ENCODE data around the gene HIVEP3. TPM values are rescaled to one million over a fixed set of nuclear protein-coding genes. Genes with fewer than 3 reads are reported as not detected.

Gene HIVEP3
- total RNA-seq, 1 donor from 2014 or later = 73.9 TPM

GRCh38 chr1:41589395-41589794 lies 329.3 kb downstream of the HIVEP3 start:
- H3K27me3 Mint-ChIP-seq = no peaks in the 10 kb centered on the region
- no peak overlapping the region for H3K4me3 Mint-ChIP-seq
- H3K4me1 Mint-ChIP-seq = peaks cover 11% of the 10 kb centered on the region
- peaks cover 53% of the 10 kb centered on the region for H3K36me3 Mint-ChIP-seq (ENCODE audit: low read depth)
- no peaks in the 10 kb centered on the region for H3K9me3 Mint-ChIP-seq
- intact Hi-C loops (cut with micrococcal nuclease) = no loop called here
- H3K27ac Mint-ChIP-seq = no peak overlapping the region
- no peak for DNase-seq

GRCh38 chr1:41588334-41588875 lies 330.3 kb downstream of the HIVEP3 start:
- Mint-ChIP-seq H3K36me3 (ENCODE audit: low read depth) (peaks cover 62% of the 10 kb centered on the region), H3K4me1 (peaks cover 11% of the 10 kb centered on the region), H3K9me3 (no peaks in the 10 kb centered on the region), H3K27me3 (no peaks in the 10 kb centered on the region), H3K27ac (peak overlapping the region; percentile 24), H3K4me3 (no peak overlapping the region)
- intact Hi-C loops (cut with micrococcal nuclease) = no loop called here
- DNase-seq = no peak

- no peaks in the 10 kb centered on the region for H3K9me3 Mint-ChIP-seq
- peaks cover 64% of the 10 kb centered on the region for H3K36me3 Mint-ChIP-seq (ENCODE audit: low read depth)
- H3K27me3 Mint-ChIP-seq = no peaks in the 10 kb centered on the region
- no peak overlapping the region for H3K27ac Mint-ChIP-seq
- DNase-seq = no peak
- H3K4me3 Mint-ChIP-seq = no peak overlapping the region
- peaks cover 9% of the 10 kb centered on the region for H3K4me1 Mint-ChIP-seq
- intact Hi-C loops (cut with micrococcal nuclease) = no loop called here
Measured at GRCh38 chr1:41587791-41588190, 330.9 kb downstream of the HIVEP3 start.

DNA sequence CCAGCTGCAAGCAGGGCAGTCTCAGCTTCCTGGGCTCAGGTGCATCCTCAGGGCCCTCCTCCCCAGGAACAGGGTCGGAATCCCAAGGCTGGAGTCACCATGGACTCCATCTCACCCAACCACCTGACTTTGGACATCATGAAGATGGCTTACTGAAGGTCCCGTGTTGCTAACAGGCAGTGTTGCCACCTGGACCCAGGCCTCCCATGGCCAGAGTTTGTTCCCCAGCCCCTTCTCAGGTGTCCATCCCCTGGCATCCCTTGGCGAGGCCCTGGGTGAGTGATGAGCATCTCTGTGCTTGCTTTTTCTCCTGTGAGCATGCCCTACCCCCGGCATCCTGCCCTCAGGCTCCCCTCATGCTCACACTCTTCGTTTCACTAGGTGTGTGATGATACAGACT lies 332.5 kb downstream of the HIVEP3 start:
- Mint-ChIP-seq H3K4me3 (no peak overlapping the region), H3K4me1 (peaks cover 17% of the 10 kb centered on the region), H3K36me3 (ENCODE audit: low read depth) (peaks cover 72% of the 10 kb centered on the region), H3K9me3 (no peaks in the 10 kb centered on the region), H3K27ac (no peak overlapping the region), H3K27me3 (no peaks in the 10 kb centered on the region)
- no peak for DNase-seq
- intact Hi-C loops (cut with micrococcal nuclease) = no loop called here

GRCh38 chr1:41583658-41584547 lies 334.8 kb downstream of the HIVEP3 start:
- peaks cover 29% of the 10 kb centered on the region for H3K4me1 Mint-ChIP-seq
- no peaks in the 10 kb centered on the region for H3K27me3 Mint-ChIP-seq
- intact Hi-C loops (cut with micrococcal nuclease) = no loop called here
- DNase-seq = no peak
- H3K9me3 Mint-ChIP-seq = no peaks in the 10 kb centered on the region
- no peak overlapping the region for H3K4me3 Mint-ChIP-seq
- H3K36me3 Mint-ChIP-seq (ENCODE audit: low read depth) = peaks cover 81% of the 10 kb centered on the region
- no peak overlapping the region for H3K27ac Mint-ChIP-seq

DNA sequence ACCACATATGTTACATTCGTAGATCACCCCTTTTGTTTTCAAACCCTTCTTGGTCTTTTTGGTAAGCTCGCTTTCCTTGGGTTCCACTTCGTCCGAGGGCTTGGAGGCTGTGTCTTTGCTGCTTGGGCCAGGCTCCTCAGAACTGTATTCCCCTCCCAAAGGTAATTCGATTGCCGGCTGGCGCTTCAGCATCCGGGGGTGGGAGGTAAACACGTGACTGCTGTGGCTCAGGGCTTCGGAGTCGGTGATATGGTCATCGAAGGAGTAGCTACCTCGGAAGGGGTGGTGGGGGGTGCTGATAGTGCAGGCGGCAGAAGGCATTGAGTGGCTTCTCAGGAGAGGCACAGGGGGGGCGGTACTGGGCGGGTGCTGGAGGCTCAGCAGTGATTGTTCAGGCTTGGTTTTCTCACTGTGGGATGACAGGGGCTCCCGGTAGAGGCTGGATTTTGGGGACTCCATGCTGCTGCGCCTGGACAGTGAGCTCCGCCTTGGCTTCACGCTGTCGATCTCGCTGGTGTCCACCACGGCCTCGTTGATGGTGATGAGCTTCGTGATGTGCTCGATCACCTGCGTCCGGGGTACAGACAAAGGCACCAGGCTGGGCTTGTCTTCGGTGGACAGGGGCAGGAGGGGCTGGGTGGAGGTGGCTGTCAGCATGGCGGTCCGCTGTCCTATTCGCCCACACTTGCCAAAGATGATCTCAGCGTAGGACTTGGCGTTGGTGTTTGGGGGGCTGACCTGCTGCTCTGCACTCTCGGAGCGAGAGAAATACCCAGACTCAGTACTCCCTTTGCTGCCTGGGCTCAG lies 335.7 kb downstream of the HIVEP3 start:
- DNase-seq = no peak
- no peak overlapping the region for H3K27ac Mint-ChIP-seq
- no peak overlapping the region for H3K4me3 Mint-ChIP-seq
- H3K9me3 Mint-ChIP-seq = no peaks in the 10 kb centered on the region
- peaks cover 85% of the 10 kb centered on the region for H3K36me3 Mint-ChIP-seq (ENCODE audit: low read depth)
- no peaks in the 10 kb centered on the region for H3K27me3 Mint-ChIP-seq
- intact Hi-C loops (cut with micrococcal nuclease) = no loop called here
- peaks cover 29% of the 10 kb centered on the region for H3K4me1 Mint-ChIP-seq

GRCh38 chr1:41582351-41582750 lies 336.4 kb downstream of the HIVEP3 start:
- no peaks in the 10 kb centered on the region for H3K27me3 Mint-ChIP-seq
- no peak overlapping the region for H3K27ac Mint-ChIP-seq
- no peak for DNase-seq
- peaks cover 30% of the 10 kb centered on the region for H3K4me1 Mint-ChIP-seq
- H3K4me3 Mint-ChIP-seq = no peak overlapping the region
- intact Hi-C loops (cut with micrococcal nuclease) = no loop called here
- peaks cover 85% of the 10 kb centered on the region for H3K36me3 Mint-ChIP-seq (ENCODE audit: low read depth)
- H3K9me3 Mint-ChIP-seq = no peaks in the 10 kb centered on the region

DNA sequence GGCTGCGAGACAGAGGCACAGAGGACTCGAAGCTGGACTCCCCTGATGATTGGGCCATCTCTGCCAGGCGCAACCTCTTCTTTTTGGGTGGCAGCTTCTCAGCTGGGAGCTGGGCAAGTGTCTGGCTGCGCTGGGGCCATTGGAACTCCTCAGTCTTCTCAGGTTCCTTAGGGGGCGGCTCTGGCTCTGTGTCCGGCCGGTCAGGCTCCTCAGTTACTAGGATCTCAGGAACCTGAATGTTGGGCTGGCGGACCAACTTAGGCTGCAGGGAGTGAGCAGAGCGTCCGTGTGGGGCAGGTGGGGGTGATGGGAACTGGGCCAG lies 336.8 kb downstream of the HIVEP3 start:
- H3K4me3 Mint-ChIP-seq = no peak overlapping the region
- H3K9me3 Mint-ChIP-seq = no peaks in the 10 kb centered on the region
- H3K4me1 Mint-ChIP-seq = peaks cover 32% of the 10 kb centered on the region
- peaks cover 85% of the 10 kb centered on the region for H3K36me3 Mint-ChIP-seq (ENCODE audit: low read depth)
- no peak for DNase-seq
- H3K27ac Mint-ChIP-seq = no peak overlapping the region
- no peaks in the 10 kb centered on the region for H3K27me3 Mint-ChIP-seq
- intact Hi-C loops (cut with micrococcal nuclease) = no loop called here

GRCh38 chr1:41581216-41582003 lies 337.3 kb downstream of the HIVEP3 start:
- DNase-seq = no peak
- H3K4me3 Mint-ChIP-seq = no peak overlapping the region
- intact Hi-C loops (cut with micrococcal nuclease) = no loop called here
- peak overlapping the region; percentile 29 for H3K27ac Mint-ChIP-seq
- H3K27me3 Mint-ChIP-seq = no peaks in the 10 kb centered on the region
- H3K9me3 Mint-ChIP-seq = no peaks in the 10 kb centered on the region
- H3K36me3 Mint-ChIP-seq (ENCODE audit: low read depth) = peaks cover 86% of the 10 kb centered on the region
- peaks cover 37% of the 10 kb centered on the region for H3K4me1 Mint-ChIP-seq

GRCh38 chr1:41580520-41581172 lies 338.1 kb downstream of the HIVEP3 start:
- peak overlapping the region; percentile 34 for H3K27ac Mint-ChIP-seq
- no peak for DNase-seq
- H3K9me3 Mint-ChIP-seq = no peaks in the 10 kb centered on the region
- peaks cover 40% of the 10 kb centered on the region for H3K4me1 Mint-ChIP-seq
- no peak overlapping the region for H3K4me3 Mint-ChIP-seq
- peaks cover 85% of the 10 kb centered on the region for H3K36me3 Mint-ChIP-seq (ENCODE audit: low read depth)
- intact Hi-C loops (cut with micrococcal nuclease) = no loop called here
- no peaks in the 10 kb centered on the region for H3K27me3 Mint-ChIP-seq

DNA sequence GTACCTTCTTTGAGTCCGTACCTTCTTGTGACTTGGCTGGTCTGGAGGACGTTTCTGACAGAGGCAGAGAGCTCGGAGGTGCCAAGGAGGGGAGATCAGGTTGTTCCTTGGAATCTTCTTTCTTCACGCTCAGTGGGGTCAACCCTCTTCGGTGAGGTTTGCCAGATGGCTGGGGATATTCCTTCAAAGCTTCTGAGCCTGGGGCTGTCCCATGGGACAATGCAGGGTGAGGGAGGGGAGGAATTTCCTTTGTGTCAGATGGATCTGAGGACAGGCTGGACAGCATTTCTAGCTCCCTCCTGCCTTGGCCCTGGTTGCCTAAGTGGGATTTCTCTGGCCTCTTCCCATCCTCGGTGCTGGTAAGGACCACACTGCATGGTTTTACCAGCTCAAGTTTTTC lies 338.7 kb downstream of the HIVEP3 start:
- Mint-ChIP-seq H3K4me3 (no peak overlapping the region), H3K4me1 (peaks cover 39% of the 10 kb centered on the region), H3K9me3 (no peaks in the 10 kb centered on the region), H3K27ac (no peak overlapping the region), H3K27me3 (no peaks in the 10 kb centered on the region), H3K36me3 (ENCODE audit: low read depth) (peaks cover 84% of the 10 kb centered on the region)
- no peak for DNase-seq
- intact Hi-C loops (cut with micrococcal nuclease) = no loop called here

DNA sequence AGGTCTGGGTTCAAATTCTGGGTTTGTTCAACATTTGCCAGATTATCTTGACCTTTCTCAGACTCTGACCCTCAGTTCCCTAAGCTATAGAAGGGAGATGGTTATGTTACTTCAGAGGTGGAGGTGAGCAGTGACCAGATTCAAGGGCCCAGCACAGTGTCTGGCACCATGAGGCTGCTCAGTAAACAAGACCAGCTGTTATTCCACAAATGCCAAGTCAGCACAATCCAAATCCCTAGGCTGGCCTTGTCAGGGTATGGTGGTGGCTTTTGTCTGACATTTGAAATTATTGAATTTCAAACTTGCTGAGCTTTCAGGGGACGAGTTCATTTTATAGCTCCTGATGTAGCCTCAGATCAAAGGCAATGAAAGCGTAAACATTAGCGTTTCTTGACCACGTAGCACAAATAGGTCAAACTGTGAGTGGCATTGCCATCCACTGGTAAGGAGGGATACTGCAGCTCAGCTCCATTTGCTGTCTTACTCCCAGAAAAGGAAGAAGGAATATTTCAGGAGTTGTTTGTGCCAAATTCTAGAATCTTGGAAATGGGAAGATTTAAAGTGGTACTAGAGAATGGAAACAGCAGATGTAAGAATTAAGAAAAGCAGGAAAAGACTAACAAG lies 339.9 kb downstream of the HIVEP3 start:
- Mint-ChIP-seq H3K27ac (no peak overlapping the region), H3K36me3 (ENCODE audit: low read depth) (peaks cover 77% of the 10 kb centered on the region), H3K4me3 (no peak overlapping the region), H3K9me3 (no peaks in the 10 kb centered on the region), H3K27me3 (no peaks in the 10 kb centered on the region), H3K4me1 (peaks cover 50% of the 10 kb centered on the region)
- intact Hi-C loops (cut with micrococcal nuclease) = loop anchor here (10.0 kb wide), 2 partner anchors 56 to 316 kb away; no protein-coding TSS in a partner anchor
- DNase-seq = no peak

DNA sequence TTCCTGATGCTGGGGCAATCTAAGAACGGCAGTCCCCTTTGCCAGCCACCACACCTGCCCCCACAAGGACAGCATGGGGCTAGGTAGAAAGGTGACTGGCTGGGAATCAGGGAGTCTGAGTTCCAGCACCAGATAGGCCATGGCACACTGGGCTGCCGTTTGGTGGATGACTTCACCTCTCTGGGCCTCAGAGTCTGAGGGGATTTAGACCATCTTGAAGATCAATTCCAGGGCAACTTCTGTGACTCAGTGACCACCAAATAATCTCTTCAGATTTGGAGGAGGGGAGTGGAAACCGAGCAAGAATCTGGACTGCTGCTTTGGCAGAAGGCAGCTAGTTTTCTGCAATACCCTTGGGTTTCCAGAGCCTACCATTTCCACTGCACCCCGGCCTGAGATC lies 342.1 kb downstream of the HIVEP3 start:
- H3K36me3 Mint-ChIP-seq (ENCODE audit: low read depth) = peaks cover 78% of the 10 kb centered on the region

More for the DNA sequence above, 342.1 kb downstream of the HIVEP3 start:
- H3K27me3 Mint-ChIP-seq = no peaks in the 10 kb centered on the region
- H3K27ac Mint-ChIP-seq = peak overlapping the region; percentile 29
- intact Hi-C loops (cut with micrococcal nuclease) = loop anchor here (10.0 kb wide), 2 partner anchors 58 to 318 kb away; no protein-coding TSS in a partner anchor
- no peaks in the 10 kb centered on the region for H3K9me3 Mint-ChIP-seq
- H3K4me1 Mint-ChIP-seq = peaks cover 56% of the 10 kb centered on the region
- DNase-seq = no peak
- no peak overlapping the region for H3K4me3 Mint-ChIP-seq
